ENCODE results near the gene ESRRG.

Gene ESRRG

GRCh38 chr1:216499581-216500272 is 223.5 kb downstream of the ESRRG start:
- no peak for DNase-seq

GRCh38 chr1:216498277-216498676 is 225.0 kb downstream of the ESRRG start:
- no peak for DNase-seq

GRCh38 chr1:216485042-216485441 is 238.2 kb downstream of the ESRRG start:
- no peak for DNase-seq

- DNase-seq, result no peak
Observed at GRCh38 chr1:216483672-216484401, 239.4 kb downstream of the ESRRG start.

GRCh38 chr1:216482620-216483019 is 240.6 kb downstream of the ESRRG start:
- DNase-seq, result no peak

- DNase-seq, result no peak
Observed at GRCh38 chr1:216478238-216478637, 245.0 kb downstream of the ESRRG start.

- no peak for DNase-seq
Observed at GRCh38 chr1:216476341-216476740, 246.9 kb downstream of the ESRRG start.

- no peak for DNase-seq
Observed at GRCh38 chr1:216475659-216476276, 247.5 kb downstream of the ESRRG start.

- DNase-seq, result no peak
Observed at GRCh38 chr1:216466162-216466801, 256.9 kb downstream of the ESRRG start.

GRCh38 chr1:216464489-216464888 is 258.7 kb downstream of the ESRRG start:
- DNase-seq, result no peak

GRCh38 chr1:216462066-216462775 is 261.0 kb downstream of the ESRRG start:
- DNase-seq, result no peak

GRCh38 chr1:216461466-216461865 is 261.8 kb downstream of the ESRRG start:
- DNase-seq, result no peak

GRCh38 chr1:216459651-216460207 is 263.5 kb downstream of the ESRRG start:
- no peak for DNase-seq

GRCh38 chr1:216458812-216459211 is 264.4 kb downstream of the ESRRG start:
- DNase-seq, result no peak

GRCh38 chr1:216457356-216457755 is 265.9 kb downstream of the ESRRG start:
- no peak for DNase-seq

- DNase-seq, result no peak
Observed at GRCh38 chr1:216456682-216457081, 266.5 kb downstream of the ESRRG start.

GRCh38 chr1:216453777-216454176 is 269.5 kb downstream of the ESRRG start:
- DNase-seq, result no peak

All from stimulated activated CD4-positive, alpha-beta T cell treated with anti-CD3 and anti-CD28 coated beads, Interleukin-4, amount 100 ng/mL, for 24 hours (primary cell).